ENCODE data around the gene SLC25A22. TPM values are rescaled to one million over a fixed set of nuclear protein-coding genes. Genes with fewer than 3 reads are reported as not detected.
A peak's percentile ranks its signal among the peaks of the same experiment; 100 is the strongest.

Gene SLC25A22
- total RNA-seq, 1 donor from 2014 or later: 35.4 TPM

DNA sequence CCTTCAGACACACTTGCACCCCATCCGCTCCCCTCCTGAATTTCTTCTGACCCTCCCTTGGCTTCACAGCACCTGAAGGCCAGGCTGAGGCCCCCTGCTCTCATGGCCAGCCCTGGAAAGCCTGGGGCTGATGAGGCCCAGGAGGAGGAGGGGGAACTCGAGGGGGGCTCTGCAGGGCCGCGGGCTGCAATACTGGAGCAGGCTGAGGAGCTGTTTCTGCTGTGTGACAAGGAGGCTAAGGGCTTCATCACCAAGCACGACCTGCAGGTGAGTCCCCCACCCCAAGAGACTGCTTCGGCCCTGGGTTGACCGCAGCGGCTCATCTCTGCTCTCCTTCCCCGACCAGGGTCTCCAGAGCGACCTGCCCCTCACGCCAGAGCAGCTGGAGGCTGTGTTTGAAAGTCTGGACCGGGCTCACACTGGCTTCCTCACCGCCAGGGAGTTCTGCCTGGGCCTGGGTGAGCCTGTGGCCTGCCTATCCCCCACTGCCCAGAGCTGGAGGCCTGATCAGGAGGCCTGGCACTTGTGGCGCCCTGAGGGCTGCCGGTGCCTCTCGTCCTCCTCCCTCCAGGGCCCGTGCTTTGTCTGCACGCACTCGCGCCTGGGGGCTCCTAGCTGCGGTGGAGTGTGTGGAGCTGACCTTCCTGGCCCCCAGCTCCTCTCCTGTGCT lies 30.6 kb upstream of the SLC25A22 start:
- POLR2A ChIA-PET: interaction anchor here (0.5 to 8.3 kb wide), 8 partner anchors 10 to 81 kb away, joined by 3 to 104 read pairs (median 4); partner anchors contain the start of genes PNPLA2, POLR2L, RPLP2 and TSPAN4

GRCh38 chr11:827897-828192 lies 29.8 kb upstream of the SLC25A22 start, which contains the start of gene CRACR2B:
CRACR2B (plus strand) TSS chr11:827919; CDS start chr11:828608, 689 bp downstream.
- no peak for ATAC-seq (ENCODE audit: low read depth)
- Mint-ChIP-seq H3K36me3 (ENCODE audit: low read depth) (peaks cover 15% of the 10 kb centered on the region), H3K9me3 (no peaks in the 10 kb centered on the region), H3K27ac (peak within 1 kb of the TSS; percentile 61), H3K4me3 (peak within 1 kb of the TSS; percentile 80), H3K4me1 (peaks cover 42% of the 10 kb centered on the region), H3K27me3 (peaks cover 3% of the 10 kb centered on the region)
- intact Hi-C loops (cut with micrococcal nuclease): no loop called here
- TF ChIP-seq CTCF (IDR thresholded peaks at IDR 0.05): no peak
- DNase-seq: no peak
- ChIA-PET POLR2A (interaction anchor here (0.6 to 8.3 kb wide), 5 partner anchors 9 to 30 kb away, joined by 3 to 104 read pairs (median 4); partner anchors contain the start of genes PNPLA2 and TSPAN4), CTCF (no interaction called here)

More for the DNA sequence above, 30.6 kb upstream of the SLC25A22 start:
- ATAC-seq (ENCODE audit: low read depth) (no peak), DNase-seq (no peak)
- CTCF ChIA-PET: no interaction called here
- no peak for TF ChIP-seq CTCF (IDR thresholded peaks at IDR 0.05)
- H3K4me3 Mint-ChIP-seq: peak overlapping the region; percentile 71
- intact Hi-C loops (cut with micrococcal nuclease): no loop called here
- peaks cover 3% of the 10 kb centered on the region for H3K27me3 Mint-ChIP-seq
- H3K27ac Mint-ChIP-seq: no peak overlapping the region
- H3K9me3 Mint-ChIP-seq: no peaks in the 10 kb centered on the region
- H3K4me1 Mint-ChIP-seq: peaks cover 44% of the 10 kb centered on the region
- peaks cover 14% of the 10 kb centered on the region for H3K36me3 Mint-ChIP-seq (ENCODE audit: low read depth)

GRCh38 chr11:827146-827896 lies 29.2 kb upstream of the SLC25A22 start:
- Mint-ChIP-seq H3K9me3 (no peaks in the 10 kb centered on the region), H3K4me1 (peaks cover 42% of the 10 kb centered on the region), H3K27me3 (peaks cover 3% of the 10 kb centered on the region), H3K36me3 (ENCODE audit: low read depth) (peaks cover 19% of the 10 kb centered on the region), H3K27ac (peak overlapping the region; percentile 61), H3K4me3 (peak overlapping the region; percentile 80)
- DNase-seq: peak; percentile 47
- intact Hi-C loops (cut with micrococcal nuclease): no loop called here
- POLR2A ChIA-PET: interaction anchor here (0.6 to 8.3 kb wide), 4 partner anchors 9 to 211 kb away, joined by 3 to 104 read pairs (median 5); partner anchors contain the start of genes PNPLA2 and TSPAN4
- TF ChIP-seq CTCF (IDR thresholded peaks at IDR 0.05): no peak
- peak; percentile 16 for ATAC-seq (ENCODE audit: low read depth)
- CTCF ChIA-PET: no interaction called here

DNA sequence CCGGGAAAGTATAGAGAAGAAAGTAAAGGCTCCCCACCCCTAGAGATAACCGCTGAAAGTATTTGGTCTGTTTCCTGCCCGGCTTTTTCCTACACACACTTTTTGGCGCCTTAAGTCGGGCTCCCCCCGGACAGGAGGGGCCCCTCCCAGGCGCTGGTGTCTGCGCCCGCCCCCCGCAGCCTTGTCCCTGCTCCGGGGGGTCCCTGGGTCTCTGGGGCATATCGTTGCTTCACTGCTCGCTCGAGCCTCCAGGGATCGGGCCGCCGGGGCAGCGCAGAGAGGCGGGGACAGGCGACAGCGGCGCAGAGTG lies 28.7 kb upstream of the SLC25A22 start:
- Mint-ChIP-seq H3K4me1 (peaks cover 42% of the 10 kb centered on the region), H3K27ac (no peak overlapping the region), H3K9me3 (no peaks in the 10 kb centered on the region), H3K4me3 (peak overlapping the region; percentile 68), H3K36me3 (ENCODE audit: low read depth) (peaks cover 22% of the 10 kb centered on the region), H3K27me3 (peaks cover 3% of the 10 kb centered on the region)
- no peak for DNase-seq
- no peak for TF ChIP-seq CTCF (IDR thresholded peaks at IDR 0.05)
- no peak for ATAC-seq (ENCODE audit: low read depth)
- CTCF ChIA-PET: no interaction called here
- intact Hi-C loops (cut with micrococcal nuclease): no loop called here
- POLR2A ChIA-PET: interaction anchor here (1.0 to 2.7 kb wide), 2 partner anchors 16 to 17 kb away, joined by 4 to 6 read pairs; partner anchors contain the start of genes POLR2L, RPLP2 and TSPAN4

GRCh38 chr11:826227-826621 lies 28.1 kb upstream of the SLC25A22 start:
- no peak overlapping the region for H3K27ac Mint-ChIP-seq
- H3K9me3 Mint-ChIP-seq: no peaks in the 10 kb centered on the region
- no peak for DNase-seq
- ChIA-PET CTCF (no interaction called here), POLR2A (interaction anchor here (1.0 to 2.7 kb wide), 2 partner anchors 16 to 17 kb away, joined by 4 to 6 read pairs; partner anchors contain the start of genes POLR2L, RPLP2 and TSPAN4)
- H3K27me3 Mint-ChIP-seq: peaks cover 3% of the 10 kb centered on the region
- intact Hi-C loops (cut with micrococcal nuclease): no loop called here
- peaks cover 39% of the 10 kb centered on the region for H3K4me1 Mint-ChIP-seq
- H3K4me3 Mint-ChIP-seq: peak overlapping the region; percentile 68
- ATAC-seq (ENCODE audit: low read depth): no peak
- TF ChIP-seq CTCF (IDR thresholded peaks at IDR 0.05): no peak
- peaks cover 22% of the 10 kb centered on the region for H3K36me3 Mint-ChIP-seq (ENCODE audit: low read depth)

Data from activated B cell treated with CpG ODN at 0.5 μM for 24 hours (primary cell).